Fibroblast of the aortic adventitia (primary cell): Measurements from ENCODE around the gene RFXANK. TPM values are rescaled to one million over a fixed set of nuclear protein-coding genes. Genes with fewer than 3 reads are reported as not detected.

Experiments
- DNase-seq: peaks from one replicate; pipeline ENCODE4 v3.0.0-alpha.2; 2010; ENCODE audit warnings: low read depth
- H3K4me3 ChIP-seq: 2 replicates; pipeline ENCODE4 v1.5.1; 2011; ENCODE audit warnings: low read depth, mild to moderate bottlenecking, control low read depth, low read length, moderate library complexity
- total RNA-seq: library from RNA; depleted of rRNA; stranded (reverse); fragments of >200 nt; gene quantifications from 2 replicates; pipeline ENCODE4 v1.2.3, GENCODE V29; 2012; ENCODE audit warnings: low replicate concordance
- TF ChIP-seq, protein P1 (sequence below): IDR thresholded peaks from 2 replicates; pipeline ENCODE4 v1.5.1; 2011; ENCODE audit warnings: mild to moderate bottlenecking, low read length, control low read depth, inconsistent platforms; ENCODE audit not compliant: insufficient read depth

RFXANK gene
- total RNA-seq, 1 donor = 38.0 TPM

GRCh38 chr19:19230999-19231398 is 38.9 kb downstream of the RFXANK start:
- TF ChIP-seq, protein P1, sequence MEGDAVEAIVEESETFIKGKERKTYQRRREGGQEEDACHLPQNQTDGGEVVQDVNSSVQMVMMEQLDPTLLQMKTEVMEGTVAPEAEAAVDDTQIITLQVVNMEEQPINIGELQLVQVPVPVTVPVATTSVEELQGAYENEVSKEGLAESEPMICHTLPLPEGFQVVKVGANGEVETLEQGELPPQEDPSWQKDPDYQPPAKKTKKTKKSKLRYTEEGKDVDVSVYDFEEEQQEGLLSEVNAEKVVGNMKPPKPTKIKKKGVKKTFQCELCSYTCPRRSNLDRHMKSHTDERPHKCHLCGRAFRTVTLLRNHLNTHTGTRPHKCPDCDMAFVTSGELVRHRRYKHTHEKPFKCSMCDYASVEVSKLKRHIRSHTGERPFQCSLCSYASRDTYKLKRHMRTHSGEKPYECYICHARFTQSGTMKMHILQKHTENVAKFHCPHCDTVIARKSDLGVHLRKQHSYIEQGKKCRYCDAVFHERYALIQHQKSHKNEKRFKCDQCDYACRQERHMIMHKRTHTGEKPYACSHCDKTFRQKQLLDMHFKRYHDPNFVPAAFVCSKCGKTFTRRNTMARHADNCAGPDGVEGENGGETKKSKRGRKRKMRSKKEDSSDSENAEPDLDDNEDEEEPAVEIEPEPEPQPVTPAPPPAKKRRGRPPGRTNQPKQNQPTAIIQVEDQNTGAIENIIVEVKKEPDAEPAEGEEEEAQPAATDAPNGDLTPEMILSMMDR = no peak
- no peak for DNase-seq
- no peak overlapping the region for H3K4me3 ChIP-seq

DNA sequence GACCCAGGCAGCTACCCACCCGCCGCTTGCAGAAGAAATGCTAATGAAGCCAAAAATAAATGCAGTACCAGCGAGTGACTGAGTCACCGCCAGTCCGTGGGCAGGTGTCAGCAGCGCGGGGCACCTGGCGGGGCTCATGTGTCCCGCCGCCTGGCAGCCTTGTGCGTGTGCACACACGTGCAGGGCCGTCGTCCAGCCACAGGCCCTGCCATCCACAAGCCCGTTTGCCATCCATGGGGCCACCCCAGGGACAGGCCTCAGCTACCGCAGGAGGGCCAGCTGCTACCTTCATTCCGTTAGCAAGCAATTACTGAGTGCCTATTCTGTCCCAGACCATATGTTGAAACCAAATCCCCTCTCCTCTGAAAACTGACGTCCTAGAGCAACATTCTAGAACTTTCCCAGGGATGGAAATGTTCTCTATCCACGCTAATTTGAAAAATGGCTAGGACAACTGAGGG is 40.2 kb downstream of the RFXANK start:
- no peak for DNase-seq
- TF ChIP-seq, protein P1 = no peak
- no peak overlapping the region for H3K4me3 ChIP-seq

- no peak overlapping the region for H3K4me3 ChIP-seq
- TF ChIP-seq, protein P1 = no peak
- DNase-seq = no peak
Observed at GRCh38 chr19:19234220-19234816, 42.3 kb downstream of the RFXANK start.

- TF ChIP-seq, protein P1 = no peak
- no peak overlapping the region for H3K4me3 ChIP-seq
- no peak for DNase-seq
Observed at GRCh38 chr19:19236173-19236572, 44.1 kb downstream of the RFXANK start.

DNA sequence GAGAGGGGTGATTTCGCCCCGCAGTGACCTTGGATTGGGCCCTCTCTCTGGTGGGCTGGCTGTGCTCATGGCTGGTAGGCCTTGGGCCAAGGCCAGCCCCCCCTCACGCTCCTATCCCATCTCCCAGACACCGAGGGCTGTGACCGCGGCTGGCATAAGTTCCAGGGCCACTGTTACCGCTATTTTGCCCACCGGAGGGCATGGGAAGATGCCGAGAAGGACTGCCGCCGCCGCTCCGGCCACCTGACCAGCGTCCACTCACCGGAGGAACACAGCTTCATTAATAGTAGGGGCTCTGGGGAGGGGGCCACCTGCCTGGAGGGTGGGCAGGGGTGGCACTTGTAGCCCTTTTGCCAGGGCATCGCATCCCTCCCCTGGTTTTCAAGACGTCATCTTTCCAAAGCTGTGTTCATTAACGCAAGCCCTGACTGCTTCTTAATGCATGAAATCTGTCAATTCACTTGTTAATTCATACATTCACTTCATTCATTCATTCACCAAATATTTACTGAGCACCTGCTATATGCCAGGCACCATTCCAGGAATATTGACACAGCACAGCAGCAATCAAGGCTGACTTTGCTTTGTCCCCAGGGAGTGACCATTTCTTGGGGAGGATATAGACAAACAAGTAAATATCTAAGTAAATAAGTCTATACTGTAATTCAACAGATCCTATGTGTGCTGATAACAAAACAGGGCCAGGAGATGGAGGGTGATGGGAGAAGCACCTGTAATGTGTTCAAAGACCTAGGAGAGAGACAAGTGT is 46.3 kb downstream of the RFXANK start:
- TF ChIP-seq, protein P1 = no peak
- no peak overlapping the region for H3K4me3 ChIP-seq
- DNase-seq = no peak

- DNase-seq = no peak
- TF ChIP-seq, protein P1 = no peak
- no peak overlapping the region for H3K4me3 ChIP-seq
Observed at GRCh38 chr19:19239675-19240074, 47.6 kb downstream of the RFXANK start.

DNA sequence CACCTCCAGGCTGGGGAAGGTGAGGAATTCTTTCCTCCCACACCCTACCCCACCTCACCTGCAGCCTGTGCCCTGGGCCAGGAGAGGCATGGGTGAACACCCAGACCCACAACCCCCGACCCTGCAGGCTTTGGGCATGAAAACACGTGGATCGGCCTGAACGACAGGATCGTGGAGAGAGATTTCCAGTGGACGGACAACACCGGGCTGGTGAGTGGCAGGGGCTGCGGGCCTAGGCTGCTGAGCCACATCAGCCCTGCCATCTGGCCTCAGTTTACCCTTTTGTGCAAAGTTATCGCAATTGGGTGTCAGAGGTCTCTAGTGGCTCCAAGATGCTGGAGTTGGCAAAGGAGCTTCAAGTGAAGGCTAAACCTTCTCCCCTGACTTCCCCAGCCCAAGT is 48.4 kb downstream of the RFXANK start:
- H3K4me3 ChIP-seq = no peak overlapping the region
- DNase-seq = no peak
- TF ChIP-seq, protein P1 = no peak
